SKM-1 treated with dmso at 0.1 percent for 144 hours (cell line): ENCODE measurements around the gene PLPP3.
"Not testable (repeated sequence)": the region's sequence is repeated elsewhere in the genome, so short reads cannot be mapped to it uniquely, and the experiment has no call there.

Experiments used
- DNase-seq: peaks from one replicate; lab custom pipeline; 2025; ENCODE audit not compliant: unreplicated experiment; lab: John Stamatoyannopoulos, UW

The PLPP3 gene

GRCh38 chr1:56578963-56579875 is at the start of gene PLPP3:
Gene PLPP3, minus strand, starts transcription at chr1:56579563. Its CDS starts 547 bp downstream, at chr1:56579016.
- peak; percentile 64 for DNase-seq

GRCh38 chr1:56627636-56628039 is 48.3 kb upstream of the PLPP3 start:
- no peak for DNase-seq

- no peak for DNase-seq
These were observed 47.8 kb upstream of the PLPP3 start for GRCh38 chr1:56627019-56627635.

GRCh38 chr1:56626546-56626945 is 47.2 kb upstream of the PLPP3 start:
- DNase-seq: no peak

- DNase-seq: no peak
These were observed 46.6 kb upstream of the PLPP3 start for GRCh38 chr1:56625819-56626440.

GRCh38 chr1:56617141-56617540 is 37.8 kb upstream of the PLPP3 start:
- no peak for DNase-seq

GRCh38 chr1:56610770-56611169 is 31.4 kb upstream of the PLPP3 start:
- not testable (repeated sequence) for DNase-seq

GRCh38 chr1:56610097-56610496 is 30.7 kb upstream of the PLPP3 start:
- DNase-seq: not testable (repeated sequence)

GRCh38 chr1:56595397-56596191 is 16.2 kb upstream of the PLPP3 start:
- DNase-seq: not testable (repeated sequence)

GRCh38 chr1:56591909-56592308 is 12.5 kb upstream of the PLPP3 start:
- DNase-seq: no peak

- no peak for DNase-seq
These were observed 11.2 kb upstream of the PLPP3 start for GRCh38 chr1:56590520-56591011.

- DNase-seq: no peak
These were observed 10.0 kb upstream of the PLPP3 start for GRCh38 chr1:56589369-56589768.

- DNase-seq: no peak
These were observed 7.1 kb upstream of the PLPP3 start for GRCh38 chr1:56586502-56586901.

GRCh38 chr1:56585985-56586384 is 6.6 kb upstream of the PLPP3 start:
- no peak for DNase-seq

- DNase-seq: peak; percentile 48
These were observed 5.7 kb upstream of the PLPP3 start for GRCh38 chr1:56584910-56585528.

GRCh38 chr1:56583957-56584468 is 4.7 kb upstream of the PLPP3 start:
- no peak for DNase-seq

GRCh38 chr1:56580771-56581170 is 1.4 kb upstream of the PLPP3 start:
- DNase-seq: no peak

- DNase-seq: peak; percentile 22
These were observed 1.0 kb downstream of the PLPP3 start for GRCh38 chr1:56578138-56578962.

GRCh38 chr1:56577406-56578137 is 1.8 kb downstream of the PLPP3 start:
- DNase-seq: no peak
